HG02763 (cell line): ENCODE results near the gene NBPF26.
"Not testable (repeated sequence)": the region's sequence is repeated elsewhere in the genome, so short reads cannot be mapped to it uniquely, and the experiment has no call there.

ENCODE experiments used
- ATAC-seq: cut with Tn5 transposase; IDR thresholded peaks from one replicate; pipeline ENCODE4 v1.9.1; 2021; ENCODE audit warnings: mild to moderate bottlenecking, moderate library complexity; ENCODE audit not compliant: unreplicated experiment

NBPF26 gene

DNA sequence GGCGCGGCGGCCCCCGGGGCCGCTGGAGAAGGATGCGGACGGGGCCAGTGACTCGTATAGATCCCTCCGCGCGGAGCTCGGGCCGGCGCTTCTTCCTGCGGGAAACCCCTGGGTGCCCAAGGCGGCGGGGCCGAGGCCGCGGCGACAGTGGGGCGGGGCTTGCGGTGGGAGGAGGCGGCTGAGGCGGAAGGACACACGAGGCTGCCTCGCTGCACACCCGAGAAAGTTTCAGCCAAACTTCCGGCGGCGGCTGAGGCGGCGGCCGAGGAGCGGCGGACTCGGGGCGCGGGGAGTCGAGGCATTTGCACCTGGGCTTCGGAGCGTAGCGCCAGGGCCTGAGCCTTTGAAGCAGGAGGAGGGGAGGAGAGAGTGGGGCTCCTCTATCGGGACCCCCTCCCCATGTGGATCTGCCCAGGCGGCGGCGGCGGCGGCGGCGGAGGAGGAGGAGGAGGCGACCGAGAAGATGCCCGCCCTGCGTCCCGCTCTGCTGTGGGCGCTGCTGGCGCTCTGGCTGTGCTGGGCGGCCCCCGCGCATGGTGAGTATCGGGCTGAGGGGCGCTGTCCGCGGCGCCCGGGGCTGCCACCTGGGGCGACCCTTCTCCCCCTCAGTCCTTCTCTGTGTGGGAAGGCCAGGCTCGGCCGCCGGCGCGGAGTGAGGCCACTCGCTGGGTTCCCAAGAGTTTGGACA, at the start of gene NBPF26:
NBPF26 (plus strand) TSS at position 231 of the 688 bp plus-strand sequence.
- ATAC-seq, result not testable (repeated sequence)

GRCh38 chr1:120680106-120680819, 43.5 kb upstream of the NBPF26 start:
- not testable (repeated sequence) for ATAC-seq

- ATAC-seq, result not testable (repeated sequence)
Observed at GRCh38 chr1:120680938-120681337, 42.8 kb upstream of the NBPF26 start.

DNA sequence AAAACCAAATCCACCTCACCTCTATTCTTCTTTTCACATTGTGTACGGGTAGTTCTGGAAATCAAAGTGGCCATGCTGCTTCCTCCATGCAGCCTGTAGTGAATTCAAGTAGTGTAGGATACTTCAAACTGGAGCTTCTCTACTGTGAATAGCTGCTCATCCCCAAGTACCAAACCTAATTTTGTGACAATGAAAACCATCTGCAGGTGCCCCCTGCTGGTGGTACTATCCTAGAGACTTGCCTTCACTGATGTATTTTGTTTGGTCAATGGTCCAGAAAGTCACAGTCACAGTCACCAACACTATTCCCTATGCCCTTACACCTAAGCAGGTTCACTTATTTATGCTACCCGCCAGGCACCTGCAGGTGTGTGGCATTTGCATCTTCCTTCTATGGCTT, 39.3 kb upstream of the NBPF26 start:
- not testable (repeated sequence) for ATAC-seq

DNA sequence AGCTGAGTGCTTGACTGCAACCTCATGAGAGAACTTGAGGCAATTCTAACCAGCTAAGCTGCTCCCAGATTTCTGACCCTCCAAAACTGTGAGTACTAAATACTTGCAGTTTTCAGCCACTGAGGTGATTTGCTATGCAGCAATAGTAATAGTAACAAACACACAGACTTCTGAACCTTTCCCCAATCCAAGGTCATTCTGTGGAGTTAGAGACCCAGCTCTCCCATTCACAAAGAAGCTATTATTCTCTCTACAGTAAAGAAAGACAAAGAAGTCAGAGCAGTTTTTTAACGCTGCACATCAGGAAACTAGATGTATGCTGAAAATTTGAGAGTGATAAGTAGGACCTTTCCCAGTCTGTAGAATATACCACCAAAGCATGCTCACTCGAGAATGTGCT, 38.1 kb upstream of the NBPF26 start:
- not testable (repeated sequence) for ATAC-seq

- not testable (repeated sequence) for ATAC-seq
Observed at GRCh38 chr1:120687250-120687649, 36.5 kb upstream of the NBPF26 start.

GRCh38 chr1:120700807-120701562, 22.8 kb upstream of the NBPF26 start:
- not testable (repeated sequence) for ATAC-seq

GRCh38 chr1:120723358-120723714, 409 bp upstream of the NBPF26 start:
- ATAC-seq, result not testable (repeated sequence)

DNA sequence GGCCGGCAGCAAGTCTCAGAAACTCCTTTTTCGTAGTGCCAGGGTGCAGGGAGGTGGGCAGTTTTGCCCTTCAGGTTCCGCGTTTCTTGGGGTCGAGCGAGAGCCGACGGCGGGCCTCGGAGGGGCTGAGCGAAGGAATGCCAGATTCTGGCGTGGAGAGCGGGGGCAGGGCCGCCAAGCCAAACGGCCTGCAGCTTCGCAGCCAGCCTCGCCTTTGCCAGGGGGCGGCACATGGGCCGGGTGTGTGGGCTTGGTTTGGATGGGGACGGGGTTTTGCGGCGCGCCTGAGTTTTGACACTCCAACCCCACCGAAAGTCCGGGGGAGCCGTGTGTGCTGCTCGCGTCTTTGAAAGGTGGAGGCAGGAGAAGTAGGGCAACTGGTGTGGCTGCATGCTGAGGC, 762 bp downstream of the NBPF26 start:
- not testable (repeated sequence) for ATAC-seq

GRCh38 chr1:120728811-120729210, 5.1 kb downstream of the NBPF26 start:
- ATAC-seq, result not testable (repeated sequence)

- ATAC-seq, result not testable (repeated sequence)
Observed at GRCh38 chr1:120769090-120769489, 45.3 kb downstream of the NBPF26 start.

DNA sequence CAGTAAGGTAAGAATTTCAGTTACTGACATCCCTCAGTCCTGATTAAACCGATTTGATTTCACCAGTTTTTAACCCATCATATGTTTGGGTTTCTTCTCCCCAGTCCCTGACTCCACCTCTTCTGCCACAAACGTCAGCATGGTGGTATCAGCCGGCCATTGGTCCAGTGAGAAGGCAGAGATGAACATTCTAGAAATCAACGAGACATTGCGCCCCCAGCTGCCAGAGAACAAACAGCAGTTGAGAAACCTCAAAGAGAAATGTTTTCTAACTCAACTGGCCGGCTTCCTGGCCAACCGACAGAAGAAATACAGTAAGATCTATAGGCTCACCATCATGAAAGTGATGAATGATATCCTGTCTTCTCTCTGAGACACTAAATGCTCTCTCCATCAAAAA, 81.7 kb downstream of the NBPF26 start:
- not testable (repeated sequence) for ATAC-seq

- not testable (repeated sequence) for ATAC-seq
Observed at GRCh38 chr1:120811822-120812221, 88.1 kb downstream of the NBPF26 start.

DNA sequence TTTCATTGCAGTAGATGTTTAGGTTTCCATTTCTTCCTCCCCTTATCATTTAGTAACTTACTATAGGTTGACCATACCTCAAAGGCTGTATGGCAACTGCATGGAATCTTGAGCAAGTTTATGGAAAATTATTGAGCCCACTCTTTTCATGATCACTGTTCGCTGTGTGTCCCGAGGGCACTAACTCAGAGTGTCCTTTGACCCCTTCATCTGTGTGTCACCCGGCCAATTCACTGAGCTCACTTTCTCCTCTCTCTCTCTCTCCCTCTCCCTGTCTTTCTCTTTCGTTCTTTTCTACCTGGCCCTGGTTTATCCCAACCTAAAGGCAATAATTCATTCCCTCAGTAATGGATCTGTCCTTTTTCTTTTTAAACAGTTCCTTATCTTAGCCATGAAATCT, 101.3 kb downstream of the NBPF26 start:
- ATAC-seq, result not testable (repeated sequence)

DNA sequence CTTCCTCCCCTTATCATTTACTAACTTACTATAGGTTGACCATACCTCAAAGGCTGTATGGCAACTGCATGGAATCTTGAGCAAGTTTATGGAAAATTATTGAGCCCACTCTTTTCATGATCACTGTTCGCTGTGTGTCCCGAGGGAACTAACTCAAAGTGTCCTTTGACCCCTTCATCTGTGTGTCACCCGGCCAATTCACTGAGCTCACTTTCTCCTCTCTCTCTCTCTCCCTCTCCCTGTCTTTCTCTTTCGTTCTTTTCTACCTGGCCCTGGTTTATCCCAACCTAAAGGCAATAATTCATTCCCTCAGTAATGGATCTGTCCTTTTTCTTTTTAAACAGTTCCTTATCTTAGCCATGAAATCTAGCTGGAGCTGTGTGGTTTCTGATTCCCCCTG, 102.9 kb downstream of the NBPF26 start:
- ATAC-seq, result not testable (repeated sequence)

GRCh38 chr1:120844186-120844944, 120.6 kb downstream of the NBPF26 start:
- ATAC-seq, result not testable (repeated sequence)

DNA sequence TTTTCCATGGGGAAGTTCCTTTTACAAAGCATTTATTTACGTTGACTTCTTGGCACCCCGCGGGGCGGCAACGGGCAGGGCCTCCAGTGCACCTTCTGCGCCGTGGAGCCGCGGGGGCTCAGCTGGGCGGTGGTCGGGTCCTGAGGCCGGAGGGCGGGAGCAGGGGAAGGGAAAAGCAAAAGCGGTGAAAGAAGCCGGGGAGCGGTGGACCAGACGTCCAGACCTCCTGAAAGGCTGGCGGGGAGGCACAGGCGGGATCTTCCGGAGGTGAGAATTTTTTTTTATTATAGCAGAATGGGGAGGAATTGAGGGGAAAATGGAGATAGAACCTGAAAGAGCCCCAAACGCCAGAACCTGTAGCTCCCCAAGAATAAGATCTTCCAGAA, 121.2 kb downstream of the NBPF26 start:
- ATAC-seq, result not testable (repeated sequence)

DNA sequence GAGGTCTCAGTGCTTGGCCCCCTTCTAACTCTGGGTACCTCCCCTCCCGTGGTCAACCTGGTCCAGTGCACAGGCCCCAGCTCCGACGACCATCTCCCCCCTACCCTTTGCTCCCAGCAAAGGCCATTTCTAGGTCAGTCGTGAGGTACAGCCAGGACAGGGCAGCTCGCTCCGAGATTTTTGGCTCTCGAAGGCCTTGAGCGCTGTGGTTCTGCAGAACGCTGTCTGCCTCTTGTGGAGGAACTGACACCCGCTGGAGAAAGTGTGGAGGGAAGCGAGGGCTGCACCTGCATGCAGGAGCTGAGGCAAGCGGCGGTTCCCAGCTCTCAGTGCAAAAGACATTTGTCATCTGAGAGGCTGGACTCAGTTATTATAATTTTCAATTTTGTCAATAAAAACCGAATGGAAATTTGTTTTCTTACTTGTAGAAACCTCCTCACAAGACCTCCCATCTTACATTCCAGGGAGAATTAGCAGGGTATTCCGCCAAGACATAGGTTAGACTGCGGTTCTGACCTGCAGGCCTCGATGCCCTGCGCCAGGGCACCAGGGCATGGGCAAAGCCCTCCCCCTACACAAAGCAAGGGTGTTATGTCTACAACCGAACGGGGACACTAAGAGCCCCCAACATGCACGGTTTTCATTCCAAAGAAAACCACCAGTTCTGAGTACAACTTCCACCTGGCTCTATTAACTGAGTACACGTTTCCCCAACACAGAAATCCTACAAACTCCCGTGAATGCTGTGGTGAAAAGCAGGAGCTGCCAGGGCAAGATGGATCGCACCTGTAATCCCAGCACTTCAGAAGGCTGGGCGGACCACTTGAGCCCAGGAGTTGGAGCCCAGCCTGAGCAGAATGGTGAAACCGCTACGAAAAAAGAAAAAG, 125.9 kb downstream of the NBPF26 start:
- not testable (repeated sequence) for ATAC-seq

DNA sequence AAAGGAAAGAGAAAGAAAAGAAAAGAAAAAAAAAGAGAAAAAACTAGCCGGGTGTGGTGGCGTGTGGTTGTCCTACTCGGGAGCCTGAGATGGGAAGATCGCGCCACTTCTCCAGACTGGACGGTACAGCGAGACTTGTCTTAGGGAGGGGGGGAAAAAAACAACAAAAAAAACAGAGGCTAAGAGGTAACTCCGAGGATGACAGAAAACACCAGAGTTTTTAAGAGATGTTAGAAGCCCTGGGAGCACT, 126.5 kb downstream of the NBPF26 start:
- not testable (repeated sequence) for ATAC-seq
